Panc1 (cell line): ENCODE results near the gene TSEN15. TPM values are rescaled to one million over a fixed set of nuclear protein-coding genes. Genes with fewer than 3 reads are reported as not detected.

Source experiments
- ATAC-seq: fragments of 200-7000 bp; cut with Tn5 transposase; 2 replicates; pipeline ENCODE4 v1.9.1; 2020; ENCODE audit warnings: mild to moderate bottlenecking, moderate library complexity
- BruUV-seq: library from RNA; stranded (reverse); fragments of 400-500 nt; replicated peaks from 2 replicates; lab custom pipeline; 2021; lab: Mats Ljungman, UMichigan
- CTCF ChIA-PET: fragments of 300-600 bp; sonication (Branson Sonifier 250); formaldehyde crosslinking; loops from one replicate; lab custom pipeline; 2022; ENCODE audit warnings: antibody characterized with exemption; lab: Charles Lee
- POLR2A ChIA-PET: fragments of 300-600 bp; sonication (Branson Sonifier 250); formaldehyde crosslinking; loops from one replicate; lab custom pipeline; 2022; ENCODE audit warnings: antibody characterized with exemption; lab: Charles Lee
- DNase-seq: peaks from one replicate; pipeline ENCODE4 v3.0.0-alpha.2; 2010; ENCODE audit warnings: low read depth, low spot score
- H3K27ac ChIP-seq: 2 replicates; pipeline ENCODE4 v1.5.1; 2011; ENCODE audit warnings: mild to moderate bottlenecking, low read length, inconsistent platforms
- H3K27me3 ChIP-seq: fragments of 200-500 bp; sonication (Bioruptor generic); 2 replicates; pipeline ENCODE4 v1.6.0; 2014; ENCODE audit warnings: low read length, inconsistent platforms; ENCODE audit not compliant: control insufficient read depth, insufficient read depth
- H3K36me3 ChIP-seq: fragments of 200-500 bp; sonication (Bioruptor generic); 2 replicates; pipeline ENCODE4 v1.5.1; 2014; ENCODE audit warnings: inconsistent platforms, mild to moderate bottlenecking, low read length, moderate library complexity; ENCODE audit not compliant: control insufficient read depth, insufficient read depth
- H3K4me1 ChIP-seq: 2 replicates; pipeline ENCODE4 v1.5.1; 2011; ENCODE audit warnings: inconsistent platforms, mild to moderate bottlenecking, low read length, moderate library complexity; ENCODE audit not compliant: control insufficient read depth, insufficient read depth
- H3K4me3 ChIP-seq, 2 experiments: 2 replicates each; pipeline ENCODE4 v1.5.1; 2011 to 2012; ENCODE audit warnings: low read depth in 2 of 2, low read length in 2 of 2, mild to moderate bottlenecking in 2 of 2, inconsistent platforms in 1 of 2, moderate library complexity in 1 of 2
- H3K9me3 ChIP-seq: fragments of 200-500 bp; sonication (Bioruptor generic); 2 replicates; pipeline ENCODE4 v1.5.1; 2014; ENCODE audit warnings: low read depth, mild to moderate bottlenecking, inconsistent platforms, low read length, moderate library complexity; ENCODE audit not compliant: control insufficient read depth, insufficient read depth
- POLR2AphosphoS5 ChIP-seq: IDR thresholded peaks from 2 replicates; pipeline ENCODE4 v1.6.1; 2012; ENCODE audit warnings: mild to moderate bottlenecking, low read depth, low read length, moderate library complexity
- SIN3A ChIP-seq: IDR thresholded peaks from 2 replicates; pipeline ENCODE4 v1.6.1; 2012; ENCODE audit warnings: low read depth, mild to moderate bottlenecking, low read length, moderate library complexity, borderline replicate concordance; ENCODE audit not compliant: insufficient read depth
- TCF7L2 ChIP-seq: IDR thresholded peaks from 2 replicates; pipeline ENCODE4 v1.6.1; 2011; ENCODE audit warnings: mild to moderate bottlenecking, low read depth, low read length, inconsistent platforms
- in situ Hi-C: cut with HindIII; loops from 2 replicates; pipeline ENCODE4 v1.10.0; 2016; ENCODE audit warnings: low sequenced_read_pairs, low pct_unique_long_range_greater_than_20kb
- intact Hi-C: fragments of 100-400 bp; cut with micrococcal nuclease; formaldehyde crosslinking; loops from one replicate; pipeline ENCODE4 v1.10.0; 2022; ENCODE audit not compliant: unreplicated experiment
- total RNA-seq: library from RNA; stranded (reverse); gene quantifications from one replicate; pipeline ENCODE4 v1.2.1, GENCODE V29; 2021; ENCODE audit not compliant: unreplicated experiment
- TF ChIP-seq, protein P1 (sequence below): fragments of 450-650 bp; IDR thresholded peaks from 2 replicates; pipeline ENCODE4 v1.5.1; 2017; ENCODE audit warnings: mild to moderate bottlenecking
- TF ChIP-seq, protein P2 (sequence below), 2 experiments: IDR thresholded peaks; 2 replicates each; pipeline ENCODE4 v1.6.1; 2011 to 2012; ENCODE audit warnings: low read depth in 2 of 2, control low read depth in 1 of 2, low read length in 1 of 2, mild to moderate bottlenecking in 1 of 2, moderate library complexity in 1 of 2; ENCODE audit not compliant: insufficient read depth in 1 of 2

The TSEN15 gene
- total RNA-seq, 1 experiment from 2014 or later, result 31.4 TPM

DNA sequence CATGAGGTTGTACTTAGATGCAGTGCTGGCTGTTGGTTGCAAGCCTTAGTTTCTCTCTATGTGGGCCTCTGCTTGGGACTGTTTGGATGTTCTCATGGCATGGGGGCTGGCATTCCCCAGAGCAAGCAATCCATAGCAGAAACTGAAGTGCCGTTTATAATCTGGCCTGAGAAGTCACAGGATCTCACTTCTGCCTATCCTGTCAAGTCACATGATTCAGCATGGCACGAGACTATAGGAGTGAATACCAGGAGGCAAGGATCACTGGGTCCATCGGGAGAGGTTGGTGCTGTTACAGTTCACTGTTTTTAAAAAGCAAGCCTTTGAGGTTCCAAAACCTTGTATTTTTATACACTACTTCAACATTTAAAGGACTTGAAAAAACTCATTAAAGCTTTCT is 30.7 kb upstream of the TSEN15 start:
- Histone ChIP-seq H3K4me3 (no peak overlapping the region), H3K27me3 (no peaks in the 10 kb centered on the region), H3K27ac (no peak overlapping the region), H3K4me1 (no peaks in the 10 kb centered on the region), H3K36me3 (no peaks in the 10 kb centered on the region), H3K9me3 (no peaks in the 10 kb centered on the region)
- TF ChIP-seq POLR2AphosphoS5 (no peak), TCF7L2 (no peak), SIN3A (no peak)
- TF ChIP-seq, protein P1, sequence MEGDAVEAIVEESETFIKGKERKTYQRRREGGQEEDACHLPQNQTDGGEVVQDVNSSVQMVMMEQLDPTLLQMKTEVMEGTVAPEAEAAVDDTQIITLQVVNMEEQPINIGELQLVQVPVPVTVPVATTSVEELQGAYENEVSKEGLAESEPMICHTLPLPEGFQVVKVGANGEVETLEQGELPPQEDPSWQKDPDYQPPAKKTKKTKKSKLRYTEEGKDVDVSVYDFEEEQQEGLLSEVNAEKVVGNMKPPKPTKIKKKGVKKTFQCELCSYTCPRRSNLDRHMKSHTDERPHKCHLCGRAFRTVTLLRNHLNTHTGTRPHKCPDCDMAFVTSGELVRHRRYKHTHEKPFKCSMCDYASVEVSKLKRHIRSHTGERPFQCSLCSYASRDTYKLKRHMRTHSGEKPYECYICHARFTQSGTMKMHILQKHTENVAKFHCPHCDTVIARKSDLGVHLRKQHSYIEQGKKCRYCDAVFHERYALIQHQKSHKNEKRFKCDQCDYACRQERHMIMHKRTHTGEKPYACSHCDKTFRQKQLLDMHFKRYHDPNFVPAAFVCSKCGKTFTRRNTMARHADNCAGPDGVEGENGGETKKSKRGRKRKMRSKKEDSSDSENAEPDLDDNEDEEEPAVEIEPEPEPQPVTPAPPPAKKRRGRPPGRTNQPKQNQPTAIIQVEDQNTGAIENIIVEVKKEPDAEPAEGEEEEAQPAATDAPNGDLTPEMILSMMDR, result no peak
- TF ChIP-seq, protein P2, sequence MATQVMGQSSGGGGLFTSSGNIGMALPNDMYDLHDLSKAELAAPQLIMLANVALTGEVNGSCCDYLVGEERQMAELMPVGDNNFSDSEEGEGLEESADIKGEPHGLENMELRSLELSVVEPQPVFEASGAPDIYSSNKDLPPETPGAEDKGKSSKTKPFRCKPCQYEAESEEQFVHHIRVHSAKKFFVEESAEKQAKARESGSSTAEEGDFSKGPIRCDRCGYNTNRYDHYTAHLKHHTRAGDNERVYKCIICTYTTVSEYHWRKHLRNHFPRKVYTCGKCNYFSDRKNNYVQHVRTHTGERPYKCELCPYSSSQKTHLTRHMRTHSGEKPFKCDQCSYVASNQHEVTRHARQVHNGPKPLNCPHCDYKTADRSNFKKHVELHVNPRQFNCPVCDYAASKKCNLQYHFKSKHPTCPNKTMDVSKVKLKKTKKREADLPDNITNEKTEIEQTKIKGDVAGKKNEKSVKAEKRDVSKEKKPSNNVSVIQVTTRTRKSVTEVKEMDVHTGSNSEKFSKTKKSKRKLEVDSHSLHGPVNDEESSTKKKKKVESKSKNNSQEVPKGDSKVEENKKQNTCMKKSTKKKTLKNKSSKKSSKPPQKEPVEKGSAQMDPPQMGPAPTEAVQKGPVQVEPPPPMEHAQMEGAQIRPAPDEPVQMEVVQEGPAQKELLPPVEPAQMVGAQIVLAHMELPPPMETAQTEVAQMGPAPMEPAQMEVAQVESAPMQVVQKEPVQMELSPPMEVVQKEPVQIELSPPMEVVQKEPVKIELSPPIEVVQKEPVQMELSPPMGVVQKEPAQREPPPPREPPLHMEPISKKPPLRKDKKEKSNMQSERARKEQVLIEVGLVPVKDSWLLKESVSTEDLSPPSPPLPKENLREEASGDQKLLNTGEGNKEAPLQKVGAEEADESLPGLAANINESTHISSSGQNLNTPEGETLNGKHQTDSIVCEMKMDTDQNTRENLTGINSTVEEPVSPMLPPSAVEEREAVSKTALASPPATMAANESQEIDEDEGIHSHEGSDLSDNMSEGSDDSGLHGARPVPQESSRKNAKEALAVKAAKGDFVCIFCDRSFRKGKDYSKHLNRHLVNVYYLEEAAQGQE (IDR thresholded peaks at IDR 0.05; ENCODE audit: insufficient read depth in 1 of 2, low read depth in 2 of 2, low read length in 1 of 2), result no peak
- no TSS peak for BruUV-seq
- intact Hi-C loops (no loop called here), in situ Hi-C loops (no loop called here)
- DNase-seq (no peak), ATAC-seq (no peak)
- POLR2A ChIA-PET, result no interaction called here
- CTCF ChIA-PET, result no interaction called here

DNA sequence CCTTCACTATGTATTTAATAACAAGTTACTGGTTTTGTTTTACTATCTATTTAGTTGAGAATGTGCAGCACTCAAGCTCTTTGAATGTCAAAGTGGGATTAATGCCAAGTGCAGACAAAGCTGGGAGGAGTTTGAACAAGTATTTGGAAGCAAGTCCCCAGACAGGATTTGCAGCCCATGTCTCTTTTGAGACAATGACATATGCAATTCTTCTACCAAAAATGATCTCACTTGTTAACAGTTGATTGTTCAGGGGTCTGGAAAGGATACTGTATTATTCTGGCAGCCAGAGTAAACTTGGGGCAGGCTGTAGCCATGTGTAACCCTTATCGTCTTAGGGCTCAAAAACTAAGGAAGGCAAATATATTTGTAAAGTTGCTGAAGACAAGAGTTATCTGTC is 29.8 kb upstream of the TSEN15 start:
- TF ChIP-seq SIN3A (no peak), TCF7L2 (no peak), POLR2AphosphoS5 (no peak)
- TF ChIP-seq, protein P2 (IDR thresholded peaks at IDR 0.05; ENCODE audit: insufficient read depth in 1 of 2, low read depth in 2 of 2, low read length in 1 of 2), result no peak
- TF ChIP-seq, protein P1, result no peak
- BruUV-seq, result no TSS peak
- H3K4me3 ChIP-seq, result no peak overlapping the region
- no peaks in the 10 kb centered on the region for H3K4me1 ChIP-seq
- in situ Hi-C loops (no loop called here), intact Hi-C loops (no loop called here)
- H3K36me3 ChIP-seq, result no peaks in the 10 kb centered on the region
- H3K27ac ChIP-seq, result no peak overlapping the region
- ChIA-PET POLR2A (no interaction called here), CTCF (no interaction called here)
- no peaks in the 10 kb centered on the region for H3K9me3 ChIP-seq
- H3K27me3 ChIP-seq, result no peaks in the 10 kb centered on the region
- DNase-seq (no peak), ATAC-seq (no peak)
